Measurements from ENCODE around the gene SHC3. TPM values are rescaled to one million over a fixed set of nuclear protein-coding genes. Genes with fewer than 3 reads are reported as not detected.

Gene SHC3
- total and polyA plus RNA-seq, 2 donors from 2014 or later: 0.95 to 1.5 TPM

DNA sequence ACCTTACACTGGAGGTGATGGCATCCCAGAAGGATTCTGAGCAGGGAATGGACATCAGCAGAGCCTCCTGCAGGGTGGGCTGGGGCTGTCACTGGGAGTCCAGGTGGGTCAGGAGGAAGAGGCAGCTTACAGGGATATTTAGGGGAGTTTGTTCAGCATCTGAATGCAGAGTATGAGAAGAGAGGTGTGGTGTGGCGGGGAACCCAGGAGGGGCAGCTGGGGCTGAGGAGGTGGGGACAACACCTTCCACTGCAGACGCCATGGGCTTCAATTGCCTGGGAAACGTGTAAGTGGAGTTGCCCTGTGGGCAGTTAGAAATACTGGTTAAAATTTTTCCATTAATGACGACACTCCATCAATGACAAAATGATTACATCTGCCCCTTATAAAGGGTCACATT lies 153.9 kb downstream of the SHC3 start:
- Histone ChIP-seq H3K4me1 (ENCODE audit: control insufficient read depth in 2 of 3, insufficient read depth in 2 of 3, low read depth in 1 of 3, low read length in 3 of 3) (peaks cover 0 to 16% (median 11%) of the 10 kb centered on the region in 3 donors), H3K4me3 (ENCODE audit: low read length in 3 of 3) (no peak overlapping the region), H3K27me3 (ENCODE audit: control insufficient read depth, insufficient read depth, low read length) (no peaks in the 10 kb centered on the region), H3K36me3 (ENCODE audit: control insufficient read depth in 2 of 3, insufficient read depth in 3 of 3, low read length in 3 of 3) (no peaks in the 10 kb centered on the region), H3K9me3 (ENCODE audit: control insufficient read depth in 2 of 3, insufficient read depth in 1 of 3, low read length in 3 of 3) (peaks cover 0 to 4% (median 0%) of the 10 kb centered on the region in 3 donors), H3K27ac (ENCODE audit: low read depth in 2 of 2, low read length in 2 of 2) (no peak overlapping the region), H3K9ac (ENCODE audit: low read length in 3 of 3) (no peak overlapping the region)
- no peak for DNase-seq
- intact Hi-C loops (cut with DNase I): no loop called here
- TF ChIP-seq, protein P1, sequence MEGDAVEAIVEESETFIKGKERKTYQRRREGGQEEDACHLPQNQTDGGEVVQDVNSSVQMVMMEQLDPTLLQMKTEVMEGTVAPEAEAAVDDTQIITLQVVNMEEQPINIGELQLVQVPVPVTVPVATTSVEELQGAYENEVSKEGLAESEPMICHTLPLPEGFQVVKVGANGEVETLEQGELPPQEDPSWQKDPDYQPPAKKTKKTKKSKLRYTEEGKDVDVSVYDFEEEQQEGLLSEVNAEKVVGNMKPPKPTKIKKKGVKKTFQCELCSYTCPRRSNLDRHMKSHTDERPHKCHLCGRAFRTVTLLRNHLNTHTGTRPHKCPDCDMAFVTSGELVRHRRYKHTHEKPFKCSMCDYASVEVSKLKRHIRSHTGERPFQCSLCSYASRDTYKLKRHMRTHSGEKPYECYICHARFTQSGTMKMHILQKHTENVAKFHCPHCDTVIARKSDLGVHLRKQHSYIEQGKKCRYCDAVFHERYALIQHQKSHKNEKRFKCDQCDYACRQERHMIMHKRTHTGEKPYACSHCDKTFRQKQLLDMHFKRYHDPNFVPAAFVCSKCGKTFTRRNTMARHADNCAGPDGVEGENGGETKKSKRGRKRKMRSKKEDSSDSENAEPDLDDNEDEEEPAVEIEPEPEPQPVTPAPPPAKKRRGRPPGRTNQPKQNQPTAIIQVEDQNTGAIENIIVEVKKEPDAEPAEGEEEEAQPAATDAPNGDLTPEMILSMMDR (IDR thresholded peaks at IDR 0.05; ENCODE audit: borderline replicate concordance, extremely low read depth, insufficient read depth): no peak
- FAIRE-seq: no peak

DNA sequence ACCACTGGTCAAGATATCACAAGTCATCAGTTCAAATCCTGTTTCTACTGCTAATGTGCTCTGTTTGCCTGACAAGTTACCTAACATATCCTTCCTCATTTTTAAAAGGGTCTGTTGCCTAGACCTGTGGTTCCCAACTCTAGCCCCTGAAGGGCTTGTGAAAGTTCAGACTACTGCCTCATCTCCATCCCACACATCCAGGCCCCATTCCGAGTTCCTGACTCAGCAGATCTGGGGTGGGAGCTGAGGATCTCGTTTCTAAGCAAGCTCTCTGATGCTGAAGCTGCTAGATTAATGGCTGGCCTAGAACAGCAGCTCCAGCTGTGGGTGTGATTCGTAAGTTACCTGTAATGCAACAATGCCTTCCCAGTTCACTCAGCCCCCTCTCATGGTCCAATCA lies 154.9 kb downstream of the SHC3 start:
- H3K9ac ChIP-seq (ENCODE audit: low read length in 3 of 3): no peak overlapping the region
- DNase-seq (no peak), FAIRE-seq (no peak)
- H3K4me3 ChIP-seq (ENCODE audit: low read length in 3 of 3): no peak overlapping the region
- peaks cover 0 to 16% (median 11%) of the 10 kb centered on the region in 3 donors for H3K4me1 ChIP-seq (ENCODE audit: control insufficient read depth in 2 of 3, insufficient read depth in 2 of 3, low read depth in 1 of 3, low read length in 3 of 3)
- no peaks in the 10 kb centered on the region for H3K36me3 ChIP-seq (ENCODE audit: control insufficient read depth in 2 of 3, insufficient read depth in 3 of 3, low read length in 3 of 3)
- no peaks in the 10 kb centered on the region for H3K9me3 ChIP-seq (ENCODE audit: control insufficient read depth in 2 of 3, insufficient read depth in 1 of 3, low read length in 3 of 3)
- no peak overlapping the region for H3K27ac ChIP-seq (ENCODE audit: low read depth in 2 of 2, low read length in 2 of 2)
- TF ChIP-seq, protein P1 (IDR thresholded peaks at IDR 0.05; ENCODE audit: borderline replicate concordance, extremely low read depth, insufficient read depth): no peak
- intact Hi-C loops (cut with DNase I): no loop called here
- no peaks in the 10 kb centered on the region for H3K27me3 ChIP-seq (ENCODE audit: control insufficient read depth, insufficient read depth, low read length)

DNA sequence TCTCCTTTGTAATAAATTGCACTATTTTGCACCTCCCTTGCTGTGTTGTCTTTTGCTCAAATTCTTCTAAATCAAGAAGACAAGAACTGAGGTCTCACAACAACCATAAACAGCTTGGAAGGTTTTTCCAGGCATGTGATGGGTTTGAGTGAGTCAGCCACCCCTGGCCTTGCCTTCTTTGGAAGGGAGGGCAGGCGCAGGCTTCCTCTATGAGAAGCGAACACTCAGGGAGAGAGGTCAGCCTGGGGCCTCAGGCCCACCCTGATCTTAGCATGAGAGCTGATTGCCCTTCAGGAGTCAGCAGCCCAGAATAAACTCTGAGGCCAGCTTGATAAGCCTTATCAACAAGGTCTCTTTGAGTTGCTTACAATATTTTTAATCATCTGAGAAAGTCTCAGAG lies 155.7 kb downstream of the SHC3 start:
- Histone ChIP-seq H3K9me3 (ENCODE audit: control insufficient read depth in 2 of 3, insufficient read depth in 1 of 3, low read length in 3 of 3) (no peaks in the 10 kb centered on the region), H3K9ac (ENCODE audit: low read length in 3 of 3) (no peak overlapping the region), H3K27ac (ENCODE audit: low read depth in 2 of 2, low read length in 2 of 2) (peak overlapping the region; percentile 53 to 63), H3K4me3 (ENCODE audit: low read length in 3 of 3) (no peak overlapping the region), H3K36me3 (ENCODE audit: control insufficient read depth in 2 of 3, insufficient read depth in 3 of 3, low read length in 3 of 3) (no peaks in the 10 kb centered on the region), H3K4me1 (ENCODE audit: control insufficient read depth in 2 of 3, insufficient read depth in 2 of 3, low read depth in 1 of 3, low read length in 3 of 3) (peaks cover 0 to 16% (median 11%) of the 10 kb centered on the region in 3 donors), H3K27me3 (ENCODE audit: control insufficient read depth, insufficient read depth, low read length) (no peaks in the 10 kb centered on the region)
- TF ChIP-seq, protein P1 (IDR thresholded peaks at IDR 0.05; ENCODE audit: borderline replicate concordance, extremely low read depth, insufficient read depth): no peak
- intact Hi-C loops (cut with DNase I): no loop called here
- DNase-seq (peak in 2 of 5 donors; percentile 22 to 91), FAIRE-seq (no peak)

All from kidney (tissue), 14 donors.